ENCODE measurements around the gene HNRNPA3.

DNA sequence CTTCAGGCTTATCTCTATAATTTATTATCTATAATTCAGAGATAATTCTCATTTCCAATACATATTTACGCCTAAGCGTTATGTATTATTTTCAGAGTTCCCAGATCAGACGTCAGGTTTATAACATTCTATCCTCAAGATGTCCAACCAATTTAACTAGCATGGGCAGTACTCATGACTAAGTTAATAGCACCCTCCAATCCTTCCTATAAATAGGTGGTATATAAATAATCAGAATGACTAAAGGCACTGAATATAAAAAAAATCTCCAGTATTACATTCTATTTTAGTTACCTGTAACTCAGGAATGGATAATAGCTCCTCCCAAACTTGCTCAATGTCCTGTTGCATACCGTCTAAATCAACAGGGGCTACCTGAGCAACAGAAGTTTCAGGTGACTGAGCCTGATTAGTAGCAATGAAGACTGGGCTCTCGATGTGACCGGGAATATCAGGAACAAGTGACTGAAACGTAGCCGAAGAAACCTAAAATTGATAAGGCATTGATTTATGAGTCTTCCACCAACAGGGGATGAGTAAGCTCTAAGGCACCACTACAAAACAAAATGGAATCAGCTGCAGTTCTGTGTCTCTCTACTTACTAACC is 19.6 kb downstream of the HNRNPA3 start:
- TF ChIP-seq, protein P1, sequence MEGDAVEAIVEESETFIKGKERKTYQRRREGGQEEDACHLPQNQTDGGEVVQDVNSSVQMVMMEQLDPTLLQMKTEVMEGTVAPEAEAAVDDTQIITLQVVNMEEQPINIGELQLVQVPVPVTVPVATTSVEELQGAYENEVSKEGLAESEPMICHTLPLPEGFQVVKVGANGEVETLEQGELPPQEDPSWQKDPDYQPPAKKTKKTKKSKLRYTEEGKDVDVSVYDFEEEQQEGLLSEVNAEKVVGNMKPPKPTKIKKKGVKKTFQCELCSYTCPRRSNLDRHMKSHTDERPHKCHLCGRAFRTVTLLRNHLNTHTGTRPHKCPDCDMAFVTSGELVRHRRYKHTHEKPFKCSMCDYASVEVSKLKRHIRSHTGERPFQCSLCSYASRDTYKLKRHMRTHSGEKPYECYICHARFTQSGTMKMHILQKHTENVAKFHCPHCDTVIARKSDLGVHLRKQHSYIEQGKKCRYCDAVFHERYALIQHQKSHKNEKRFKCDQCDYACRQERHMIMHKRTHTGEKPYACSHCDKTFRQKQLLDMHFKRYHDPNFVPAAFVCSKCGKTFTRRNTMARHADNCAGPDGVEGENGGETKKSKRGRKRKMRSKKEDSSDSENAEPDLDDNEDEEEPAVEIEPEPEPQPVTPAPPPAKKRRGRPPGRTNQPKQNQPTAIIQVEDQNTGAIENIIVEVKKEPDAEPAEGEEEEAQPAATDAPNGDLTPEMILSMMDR (conservative IDR thresholded peaks at IDR 0.05): no peak
- no peak for TF ChIP-seq EZH2 (IDR thresholded peaks at IDR 0.05; ENCODE audit: low read depth)

Data from PC-9 (cell line).